Peyer's patch (tissue), 4 donors: ENCODE data around the gene E2F2.

Experiments
- POLR2A ChIP-seq, 2 donors: fragments of 450-650 bp; IDR thresholded peaks; one replicate each; pipeline ENCODE4 v1.5.1; 2017; ENCODE audit warnings: antibody characterized with exemption in 2 of 2, mild to moderate bottlenecking in 2 of 2, moderate library complexity in 2 of 2
- TF ChIP-seq, protein P1 (sequence below), 6 experiments: fragments of 450-650 bp in 4 of 6; fragments of 200-600 bp in 2 of 6; sonication (generic) in 1 of 6; IDR thresholded peaks; one replicate each; pipeline ENCODE4 v1.5.1; 2017 to 2019; ENCODE audit warnings: antibody characterized with exemption in 6 of 6, mild to moderate bottlenecking in 3 of 6, moderate library complexity in 1 of 6

- TF ChIP-seq POLR2A (IDR thresholded peaks at IDR 0.05), result no peak
- TF ChIP-seq, protein P1, sequence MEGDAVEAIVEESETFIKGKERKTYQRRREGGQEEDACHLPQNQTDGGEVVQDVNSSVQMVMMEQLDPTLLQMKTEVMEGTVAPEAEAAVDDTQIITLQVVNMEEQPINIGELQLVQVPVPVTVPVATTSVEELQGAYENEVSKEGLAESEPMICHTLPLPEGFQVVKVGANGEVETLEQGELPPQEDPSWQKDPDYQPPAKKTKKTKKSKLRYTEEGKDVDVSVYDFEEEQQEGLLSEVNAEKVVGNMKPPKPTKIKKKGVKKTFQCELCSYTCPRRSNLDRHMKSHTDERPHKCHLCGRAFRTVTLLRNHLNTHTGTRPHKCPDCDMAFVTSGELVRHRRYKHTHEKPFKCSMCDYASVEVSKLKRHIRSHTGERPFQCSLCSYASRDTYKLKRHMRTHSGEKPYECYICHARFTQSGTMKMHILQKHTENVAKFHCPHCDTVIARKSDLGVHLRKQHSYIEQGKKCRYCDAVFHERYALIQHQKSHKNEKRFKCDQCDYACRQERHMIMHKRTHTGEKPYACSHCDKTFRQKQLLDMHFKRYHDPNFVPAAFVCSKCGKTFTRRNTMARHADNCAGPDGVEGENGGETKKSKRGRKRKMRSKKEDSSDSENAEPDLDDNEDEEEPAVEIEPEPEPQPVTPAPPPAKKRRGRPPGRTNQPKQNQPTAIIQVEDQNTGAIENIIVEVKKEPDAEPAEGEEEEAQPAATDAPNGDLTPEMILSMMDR (IDR thresholded peaks at IDR 0.05), result no peak
These were observed 14.8 kb upstream of the E2F2 start for GRCh38 chr1:23545851-23546250.
